Heart left ventricle (tissue), 16 donors: ENCODE results near the gene LPAR5. TPM values are rescaled to one million over a fixed set of nuclear protein-coding genes. Genes with fewer than 3 reads are reported as not detected.
"Not testable (repeated sequence)": the region's sequence is repeated elsewhere in the genome, so short reads cannot be mapped to it uniquely, and the experiment has no call there.

ENCODE experiments used
- ATAC-seq, 4 donors: fragments of 200-7000 bp; cut with Tn5 transposase; one replicate each; pipeline ENCODE4 v1.9.1; 2020 to 2022; ENCODE audit warnings: moderate library complexity in 4 of 4, mild to moderate bottlenecking in 3 of 4, moderate number of reproducible peaks in 1 of 4
- DNase-seq, 5 donors: peaks; one replicate each; pipeline ENCODE4 v3.0.0-alpha.2; 2020
- H3K27ac ChIP-seq, 12 donors: fragments of 200-600 bp; sonication (generic) in 4 of 12; one replicate each; pipeline versions ENCODE4 v1.5.0 to v1.8.0; 2016 to 2022; ENCODE audit warnings: mild to moderate bottlenecking in 2 of 12
- H3K27me3 ChIP-seq, 9 donors: fragments of 200-600 bp; sonication (generic) in 2 of 9; one replicate each; pipeline versions ENCODE4 v1.5.1 to v1.8.0; 2016 to 2022; ENCODE audit warnings: mild to moderate bottlenecking in 3 of 9
- H3K36me3 ChIP-seq, 9 donors: fragments of 200-600 bp; sonication (generic) in 2 of 9; one replicate each; pipeline versions ENCODE4 v1.5.0 to v1.8.0; 2018 to 2022; ENCODE audit warnings: mild to moderate bottlenecking in 2 of 9
- H3K4me1 ChIP-seq, 12 donors: fragments of 200-600 bp; sonication (generic) in 4 of 12; one replicate each; pipeline versions ENCODE4 v1.5.0 to v1.8.0; 2016 to 2022; ENCODE audit warnings: mild to moderate bottlenecking in 3 of 12
- H3K4me3 ChIP-seq, 12 donors: fragments of 200-600 bp; sonication (generic) in 4 of 12; one replicate each; pipeline versions ENCODE4 v1.5.0 to v1.8.0; 2017 to 2022; ENCODE audit warnings: mild to moderate bottlenecking in 9 of 12, moderate library complexity in 4 of 12
- H3K9me3 ChIP-seq, 12 donors: fragments of 200-600 bp; sonication (generic) in 4 of 12; one replicate each; pipeline versions ENCODE4 v1.5.0 to v1.8.0; 2016 to 2022; ENCODE audit warnings: mild to moderate bottlenecking in 1 of 12
- CTCF ChIP-seq, 12 donors: fragments of 200-600 bp; sonication (generic) in 4 of 12; IDR thresholded peaks; one replicate each; pipeline versions ENCODE4 v1.5.0 to v1.8.0; 2018 to 2022; ENCODE audit warnings: antibody characterized with exemption in 12 of 12, mild to moderate bottlenecking in 5 of 12
- POLR2A ChIP-seq, 2 donors: fragments of 450-650 bp; IDR thresholded peaks; one replicate each; pipeline ENCODE4 v1.6.1; 2017; ENCODE audit warnings: antibody characterized with exemption in 2 of 2, mild to moderate bottlenecking in 2 of 2, moderate library complexity in 2 of 2
- WGBS, 4 donors: extraction: QIAGEN DNeasy Blood & Tissue Kit in 2 of 4; methylation state at CpG; one replicate each; pipeline versions ENCODE4 v1.1.5 to v1.1.7; 2013 to 2018; 5-methylcytosine and 5-hydroxymethylcytosine counted together
- intact Hi-C, 10 donors: fragments of 100-400 bp; cut with DNase I; formaldehyde crosslinking; loops; one replicate each; pipeline versions ENCODE4 v1.11.1 to v1.14.2; 2022
- polyA plus RNA-seq, 2 donors: library from polyadenylated mRNA; stranded (reverse); fragments of 200-250 nt; gene quantifications; one replicate each; pipeline ENCODE4 v1.2.3, GENCODE V29; 2013
- total RNA-seq, 9 donors: library from RNA; depleted of rRNA in 2 of 9; stranded (reverse); fragments of >200 nt in 2 of 9; fragmentation: NEBNext Ultra II Directional in 3 of 9; extraction: Animal tissue kit (Norgen Biotek cat#: 25700) in 3 of 9; gene quantifications; one replicate each; pipeline versions ENCODE4 v1.1.0 to v1.2.4, GENCODE V29; 2016 to 2023
- donor health status: ischemic (EF 13 %, LVEDD 7.1; RV severe dilation, severe dysfunction).
- donor health status: healthy with polysubstance abuse.
- donor health status: DM: no; HTN: yes; CAD: no.
- donor health status: DM: no; HTN: no; CAD: no.
- donor health status: ischemic (EF 25% LVEDD 6.9; RV normal size, moderate dysfunction).
- donor health status: ischemic (EF 25% LVEDD 5.7; RV mildly dilated, moderate dysfunction).
- donor health status: healthy.
- donor health status: DM: yes; HTN: yes; CAD: no.
- donor health status: ischemic (EF 35%, LVEDD 5.7; RV mildly dilated, moderate dysfunction).
- donor health status: nonischemic (EF 11% LVEDD 7.7; RV severe dilation, severe dysfunction).
- donor health status: DM: yes; HTN: yes; CAD: no.
- donor health status: PGD.
- donor health status: ischemic (EF 29% LVEDD 5.4; RV normal size, mild dysfunction).
- donor health status: nonischemic (EF 23%, LVEDD 6.1; RV moderate dilation, normal function).

LPAR5 gene
- total and polyA plus RNA-seq, 11 donors: 3.5 to 11.7 (median 4.7) TPM

DNA sequence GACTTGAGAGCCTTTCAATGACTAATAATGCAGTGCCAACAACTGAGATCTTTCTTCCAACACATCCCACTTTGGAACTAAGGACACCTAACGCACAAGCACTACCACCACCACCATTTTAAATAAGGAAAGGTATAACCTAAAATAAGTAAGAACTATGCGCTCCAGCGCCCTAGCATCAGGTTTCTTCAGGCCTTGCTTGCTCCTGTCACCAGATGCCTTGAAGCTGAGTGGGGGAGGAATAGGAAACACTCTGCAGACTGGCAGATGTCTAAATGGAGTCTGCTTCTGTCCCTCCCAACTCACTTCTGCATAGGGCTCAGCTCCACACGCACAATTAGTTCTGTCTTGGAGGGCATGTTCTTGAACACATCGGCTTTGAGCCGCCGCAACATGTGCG lies 43.7 kb downstream of the LPAR5 start:
- WGBS, 4 donors: 89 to 93% (median 91%) methylated on average over 8 of the region's 8 CpGs
- no peak overlapping the region for H3K4me3 ChIP-seq
- H3K9me3 ChIP-seq: no peaks in the 10 kb centered on the region
- H3K36me3 ChIP-seq: peaks cover 11 to 100% (median 100%) of the 10 kb centered on the region in 9 donors
- TF ChIP-seq POLR2A (IDR thresholded peaks at IDR 0.05) (no peak), CTCF (IDR thresholded peaks at IDR 0.05) (no peak)
- intact Hi-C loops: no loop called here
- no peak overlapping the region for H3K27ac ChIP-seq
- H3K27me3 ChIP-seq: no peaks in the 10 kb centered on the region
- peaks cover 0 to 8% (median 0%) of the 10 kb centered on the region in 12 donors for H3K4me1 ChIP-seq
- ATAC-seq: no peak
- no peak for DNase-seq

- H3K4me1 ChIP-seq, intact Hi-C loops, ATAC-seq, H3K4me3 ChIP-seq, DNase-seq, H3K9me3 ChIP-seq, H3K27ac ChIP-seq, H3K27me3 ChIP-seq: not testable (repeated sequence)
- peaks cover 5 to 100% (median 100%) of the 10 kb centered on the region in 9 donors for H3K36me3 ChIP-seq
- WGBS, 4 donors: 89 to 97% (median 95%) methylated on average over 8 of the region's 8 CpGs
Observed at GRCh38 chr12:6586569-6586968, 49.2 kb downstream of the LPAR5 start.

DNA sequence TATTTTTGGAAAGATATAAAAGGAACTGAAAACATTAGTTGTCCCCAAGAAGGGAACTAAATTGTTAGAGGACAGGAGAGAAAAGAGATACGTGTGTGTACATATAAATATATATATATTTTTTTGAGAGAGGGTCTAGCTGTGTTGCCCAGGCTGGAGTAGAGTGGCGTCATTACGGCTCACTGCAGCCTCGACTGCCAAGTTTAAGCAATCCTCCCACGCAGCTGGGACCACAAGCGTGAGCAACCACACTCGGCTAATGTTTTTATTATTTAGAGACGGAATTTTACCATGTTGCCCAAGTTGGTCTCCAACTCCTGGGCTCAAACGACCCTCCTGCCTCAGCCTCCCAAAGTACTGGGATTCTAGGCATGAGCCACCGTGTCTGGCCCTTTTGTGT lies 51.5 kb downstream of the LPAR5 start:
- Histone ChIP-seq H3K4me3 (no peak overlapping the region), H3K27ac (no peak overlapping the region), H3K4me1 (peaks cover 0 to 8% (median 0%) of the 10 kb centered on the region in 12 donors), H3K9me3 (no peaks in the 10 kb centered on the region), H3K27me3 (no peaks in the 10 kb centered on the region), H3K36me3 (peaks cover 9 to 100% (median 100%) of the 10 kb centered on the region in 9 donors)
- 86 to 91% (median 87%) methylated on average over 10 of the region's 10 CpGs for WGBS, 4 donors
- ATAC-seq (no peak), DNase-seq (no peak)
- TF ChIP-seq POLR2A (IDR thresholded peaks at IDR 0.05) (no peak), CTCF (IDR thresholded peaks at IDR 0.05) (no peak)
- intact Hi-C loops: no loop called here

GRCh38 chr12:6582959-6583358 lies 52.8 kb downstream of the LPAR5 start:
- intact Hi-C loops: no loop called here
- Histone ChIP-seq H3K27me3 (no peaks in the 10 kb centered on the region), H3K4me1 (peaks cover 0 to 1% (median 0%) of the 10 kb centered on the region in 12 donors), H3K27ac (no peak overlapping the region), H3K4me3 (no peak overlapping the region), H3K9me3 (no peaks in the 10 kb centered on the region), H3K36me3 (peaks cover 9 to 100% (median 100%) of the 10 kb centered on the region in 9 donors)
- ATAC-seq (no peak), DNase-seq (no peak)
- 86 to 91% (median 89%) methylated on average over 10 to 12 of the region's 12 CpGs for WGBS, 4 donors
- TF ChIP-seq POLR2A (IDR thresholded peaks at IDR 0.05) (no peak), CTCF (IDR thresholded peaks at IDR 0.05) (no peak)

- no peak for ATAC-seq
- Histone ChIP-seq H3K9me3 (no peaks in the 10 kb centered on the region), H3K4me3 (no peak overlapping the region), H3K27ac (no peak overlapping the region), H3K4me1 (no peaks in the 10 kb centered on the region), H3K36me3 (peaks cover 9 to 100% (median 100%) of the 10 kb centered on the region in 9 donors), H3K27me3 (no peaks in the 10 kb centered on the region)
- 69 to 75% (median 71%) methylated on average over 6 of the region's 6 CpGs for WGBS, 4 donors
- no peak for DNase-seq
- intact Hi-C loops: no loop called here
- no peak for TF ChIP-seq POLR2A (IDR thresholded peaks at IDR 0.05)
- TF ChIP-seq CTCF (IDR thresholded peaks at IDR 0.05): peak in 2 of 12 donors; percentile 12 to 21
Observed at GRCh38 chr12:6582196-6582595, 53.6 kb downstream of the LPAR5 start.
